IMR-90 (cell line): Measurements from ENCODE around the gene RPL36.

ENCODE experiments used
- BHLHE40 ChIP-seq: fragments of 150-350 bp; IDR thresholded peaks from 2 replicates; pipeline ENCODE4 v1.6.1; 2016; ENCODE audit warnings: mild to moderate bottlenecking, low read depth, low read length
- TF ChIP-seq, protein P1 (sequence below): conservative IDR thresholded peaks from 2 replicates; pipeline ENCODE4 v1.5.1; 2012; ENCODE audit warnings: mild to moderate bottlenecking, low read depth, low read length, improper control_type of control experiment

DNA sequence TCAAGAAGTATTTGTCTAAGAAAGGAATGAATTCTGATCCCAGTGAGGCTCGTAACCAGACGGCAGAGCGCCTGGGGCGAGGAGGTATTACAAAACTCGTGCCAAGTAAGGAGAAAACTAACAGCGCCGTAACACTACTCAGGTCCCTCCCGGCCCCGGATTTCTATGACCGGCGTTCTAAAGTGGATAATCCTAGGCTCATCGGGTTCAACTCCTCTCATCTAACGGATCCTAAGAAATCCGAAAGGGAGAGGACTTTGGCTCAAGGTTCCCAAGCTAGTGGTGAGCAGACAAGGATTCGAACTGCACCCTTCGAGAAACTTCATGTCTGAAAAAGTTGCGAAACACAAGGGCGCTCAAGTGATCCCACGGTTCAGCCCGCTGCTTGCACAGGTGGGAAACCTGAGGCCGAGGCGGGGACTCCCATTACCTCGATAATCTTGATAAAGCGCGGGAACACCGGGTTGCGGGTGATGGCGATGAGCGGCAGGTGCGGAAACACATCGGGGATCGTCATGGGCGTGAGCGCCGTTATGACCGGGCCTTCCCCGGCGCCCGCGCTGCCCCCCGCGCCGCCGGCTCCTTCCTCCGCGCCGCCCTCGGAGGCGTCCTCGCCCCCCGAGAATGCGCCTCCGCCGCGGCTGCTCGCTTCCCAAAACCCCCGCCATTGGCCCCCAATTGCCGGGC is 29.3 kb downstream of the RPL36 start:
- TF ChIP-seq, protein P1, sequence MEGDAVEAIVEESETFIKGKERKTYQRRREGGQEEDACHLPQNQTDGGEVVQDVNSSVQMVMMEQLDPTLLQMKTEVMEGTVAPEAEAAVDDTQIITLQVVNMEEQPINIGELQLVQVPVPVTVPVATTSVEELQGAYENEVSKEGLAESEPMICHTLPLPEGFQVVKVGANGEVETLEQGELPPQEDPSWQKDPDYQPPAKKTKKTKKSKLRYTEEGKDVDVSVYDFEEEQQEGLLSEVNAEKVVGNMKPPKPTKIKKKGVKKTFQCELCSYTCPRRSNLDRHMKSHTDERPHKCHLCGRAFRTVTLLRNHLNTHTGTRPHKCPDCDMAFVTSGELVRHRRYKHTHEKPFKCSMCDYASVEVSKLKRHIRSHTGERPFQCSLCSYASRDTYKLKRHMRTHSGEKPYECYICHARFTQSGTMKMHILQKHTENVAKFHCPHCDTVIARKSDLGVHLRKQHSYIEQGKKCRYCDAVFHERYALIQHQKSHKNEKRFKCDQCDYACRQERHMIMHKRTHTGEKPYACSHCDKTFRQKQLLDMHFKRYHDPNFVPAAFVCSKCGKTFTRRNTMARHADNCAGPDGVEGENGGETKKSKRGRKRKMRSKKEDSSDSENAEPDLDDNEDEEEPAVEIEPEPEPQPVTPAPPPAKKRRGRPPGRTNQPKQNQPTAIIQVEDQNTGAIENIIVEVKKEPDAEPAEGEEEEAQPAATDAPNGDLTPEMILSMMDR: no peak
- TF ChIP-seq BHLHE40: no peak
